ENCODE measurements around the gene PAK6.

- no peak for TF ChIP-seq POLR2A (IDR thresholded peaks at IDR 0.05)
- no peak for TF ChIP-seq POLR2AphosphoS5 (IDR thresholded peaks at IDR 0.05)
- no peak for TF ChIP-seq CTCF (IDR thresholded peaks at IDR 0.05)
Observed at GRCh38 chr15:40222131-40222530, 16.7 kb upstream of the PAK6 start.

Measured in prostate gland (tissue), 2 donors.